HUES48 (cell line): ENCODE data around the gene OR10H4.
"Not testable (repeated sequence)": the region's sequence is repeated elsewhere in the genome, so short reads cannot be mapped to it uniquely, and the experiment has no call there.

ENCODE experiments used
- H3K27ac ChIP-seq: one replicate; pipeline ENCODE4 v1.7.0; 2013; ENCODE audit warnings: low read depth, low read length, inconsistent platforms
- H3K27me3 ChIP-seq: 2 replicates; pipeline ENCODE4 v1.6.1; 2013; ENCODE audit warnings: mild to moderate bottlenecking, low read length; ENCODE audit not compliant: control insufficient read depth, insufficient read depth
- H3K36me3 ChIP-seq: 2 replicates; pipeline ENCODE4 v1.6.1; 2013; ENCODE audit warnings: low read length; ENCODE audit not compliant: control insufficient read depth, insufficient read depth
- H3K4me1 ChIP-seq: 2 replicates; pipeline ENCODE4 v1.6.1; 2013; ENCODE audit warnings: mild to moderate bottlenecking, low read length; ENCODE audit not compliant: control insufficient read depth, insufficient read depth
- H3K4me3 ChIP-seq: 2 replicates; pipeline ENCODE4 v1.5.1; 2013; ENCODE audit warnings: mild to moderate bottlenecking, low read depth, low read length
- H3K9ac ChIP-seq: 2 replicates; pipeline ENCODE4 v1.6.1; 2013; ENCODE audit warnings: mild to moderate bottlenecking, low read depth, low read length, moderate library complexity
- H3K9me3 ChIP-seq: 2 replicates; pipeline ENCODE4 v1.6.1; 2013; ENCODE audit warnings: low read length; ENCODE audit not compliant: control insufficient read depth, insufficient read depth

OR10H4 gene

GRCh38 chr19:15944401-15944800 lies 4.4 kb upstream of the OR10H4 start:
- Histone ChIP-seq H3K36me3 (no peaks in the 10 kb centered on the region), H3K27me3 (no peaks in the 10 kb centered on the region), H3K9me3 (peaks cover 96% of the 10 kb centered on the region), H3K4me3 (no peak overlapping the region), H3K4me1 (no peaks in the 10 kb centered on the region), H3K27ac (no peak overlapping the region), H3K9ac (no peak overlapping the region)

DNA sequence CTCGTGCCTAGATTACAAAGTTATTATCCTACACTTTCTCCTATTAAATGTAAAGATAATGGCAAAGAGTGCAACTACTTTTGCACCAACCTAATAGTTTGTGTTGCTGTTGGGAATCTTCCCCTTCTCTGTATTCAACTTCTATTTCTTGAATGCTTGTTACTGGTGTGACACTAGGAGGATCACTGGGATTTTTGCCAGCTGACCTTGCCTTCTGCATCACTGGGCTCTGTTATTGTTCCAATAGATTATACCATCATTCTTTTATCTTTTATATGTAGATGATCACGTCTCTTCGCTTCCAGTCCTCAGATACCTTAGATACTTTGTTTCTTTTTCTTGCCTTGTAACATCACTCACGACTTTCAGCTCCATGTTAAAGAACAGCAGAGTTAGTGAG lies 3.5 kb upstream of the OR10H4 start:
- no peak overlapping the region for H3K4me3 ChIP-seq
- no peaks in the 10 kb centered on the region for H3K4me1 ChIP-seq
- peaks cover 96% of the 10 kb centered on the region for H3K9me3 ChIP-seq
- H3K27me3 ChIP-seq, result no peaks in the 10 kb centered on the region
- H3K36me3 ChIP-seq, result no peaks in the 10 kb centered on the region
- no peak overlapping the region for H3K27ac ChIP-seq
- H3K9ac ChIP-seq, result no peak overlapping the region

GRCh38 chr19:15954820-15955219 lies 6.0 kb downstream of the OR10H4 start:
- Histone ChIP-seq H3K9me3 (peaks cover 93% of the 10 kb centered on the region), H3K4me1 (no peaks in the 10 kb centered on the region)

GRCh38 chr19:15962319-15962718 lies 13.5 kb downstream of the OR10H4 start:
- Histone ChIP-seq H3K4me3 (no peak overlapping the region), H3K4me1 (no peaks in the 10 kb centered on the region), H3K9me3 (peaks cover 90% of the 10 kb centered on the region), H3K27me3 (no peaks in the 10 kb centered on the region), H3K36me3 (no peaks in the 10 kb centered on the region), H3K27ac (no peak overlapping the region), H3K9ac (no peak overlapping the region)

More at GRCh38 chr19:15954820-15955219, 6.0 kb downstream of the OR10H4 start:
- no peak overlapping the region for H3K9ac ChIP-seq
- H3K4me3 ChIP-seq, result no peak overlapping the region
- no peaks in the 10 kb centered on the region for H3K27me3 ChIP-seq
- no peaks in the 10 kb centered on the region for H3K36me3 ChIP-seq
- H3K27ac ChIP-seq, result no peak overlapping the region

GRCh38 chr19:15964231-15964630 lies 15.4 kb downstream of the OR10H4 start:
- Histone ChIP-seq H3K27ac (no peak overlapping the region), H3K36me3 (no peaks in the 10 kb centered on the region), H3K4me1 (no peaks in the 10 kb centered on the region), H3K9me3 (peaks cover 83% of the 10 kb centered on the region), H3K4me3 (no peak overlapping the region), H3K27me3 (no peaks in the 10 kb centered on the region), H3K9ac (no peak overlapping the region)

GRCh38 chr19:15971224-15971780 lies 22.5 kb downstream of the OR10H4 start:
- Histone ChIP-seq H3K4me3 (no peak overlapping the region), H3K36me3 (no peaks in the 10 kb centered on the region), H3K27ac (no peak overlapping the region), H3K27me3 (no peaks in the 10 kb centered on the region), H3K9ac (no peak overlapping the region), H3K4me1 (no peaks in the 10 kb centered on the region), H3K9me3 (peaks cover 73% of the 10 kb centered on the region)

DNA sequence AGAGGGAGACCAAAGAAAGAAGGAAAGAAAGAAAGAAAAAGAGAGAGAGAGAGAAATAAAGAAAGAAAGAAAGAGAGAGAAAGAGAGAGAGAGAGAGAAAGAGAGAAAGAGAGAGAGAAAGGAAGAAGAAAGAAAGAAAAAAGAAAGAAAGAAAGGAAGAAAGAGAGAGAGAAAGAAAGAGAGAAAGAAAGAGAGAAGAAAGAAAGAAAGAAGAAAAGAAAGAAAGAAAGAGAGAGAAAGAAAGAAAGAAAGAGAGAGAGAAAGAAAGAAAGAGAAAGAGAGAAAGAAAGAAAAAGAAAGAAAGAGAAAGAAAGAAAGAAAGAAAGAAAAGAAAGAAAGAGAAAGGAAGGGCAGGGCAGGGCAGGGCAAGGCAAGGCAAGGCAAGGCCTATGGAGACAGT lies 23.2 kb downstream of the OR10H4 start:
- not testable (repeated sequence) for H3K9ac ChIP-seq, H3K27ac ChIP-seq, H3K4me3 ChIP-seq, H3K36me3 ChIP-seq, H3K27me3 ChIP-seq, H3K4me1 ChIP-seq
- H3K9me3 ChIP-seq, result peaks cover 74% of the 10 kb centered on the region

GRCh38 chr19:15974856-15975255 lies 26.0 kb downstream of the OR10H4 start:
- no peaks in the 10 kb centered on the region for H3K36me3 ChIP-seq
- no peaks in the 10 kb centered on the region for H3K27me3 ChIP-seq
- H3K9ac ChIP-seq, result no peak overlapping the region
- H3K4me1 ChIP-seq, result no peaks in the 10 kb centered on the region
- no peak overlapping the region for H3K27ac ChIP-seq
- peaks cover 86% of the 10 kb centered on the region for H3K9me3 ChIP-seq
- H3K4me3 ChIP-seq, result no peak overlapping the region

DNA sequence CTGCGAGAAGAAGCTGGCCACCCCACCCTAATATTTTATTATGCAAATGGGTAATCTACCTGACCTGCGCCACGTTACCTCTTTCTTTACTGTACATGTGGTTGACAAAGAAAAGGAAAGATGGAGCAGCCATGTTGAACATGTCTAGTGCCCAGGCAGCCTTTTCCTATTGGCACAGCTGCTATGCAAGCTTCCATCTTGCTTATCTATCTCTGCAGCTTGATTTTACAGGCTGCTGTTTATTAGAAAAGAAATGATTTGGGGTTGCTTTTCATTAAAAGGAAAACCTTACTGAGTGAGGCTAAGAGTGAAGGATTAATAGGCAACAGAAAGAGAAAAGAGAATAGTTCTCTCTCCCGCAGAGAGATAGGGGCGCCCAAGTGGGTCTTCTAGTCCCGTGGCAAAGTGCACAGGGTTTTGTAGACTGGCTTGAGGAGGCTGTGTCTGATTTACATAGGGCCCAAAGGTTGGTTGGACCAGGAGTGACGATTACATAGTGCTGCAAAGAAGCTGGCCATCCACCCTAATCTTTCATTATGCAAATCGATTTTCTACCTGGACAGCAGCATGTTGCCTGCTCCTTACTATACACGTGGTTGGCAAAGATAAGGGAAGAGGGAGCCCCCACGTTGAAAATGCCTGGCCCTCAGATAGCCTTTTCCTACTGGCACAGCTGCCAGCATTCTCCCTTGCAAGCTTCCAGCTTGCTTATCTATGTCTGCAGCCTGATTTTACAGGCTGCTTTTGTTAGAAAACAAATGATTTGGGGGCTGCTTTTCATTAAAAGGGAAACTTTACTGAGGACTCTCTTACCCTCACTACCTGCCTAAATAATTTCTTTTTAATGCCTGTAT lies 28.3 kb downstream of the OR10H4 start:
- H3K9me3 ChIP-seq, result peaks cover 94% of the 10 kb centered on the region
- H3K9ac ChIP-seq, result no peak overlapping the region
- H3K36me3 ChIP-seq, result no peaks in the 10 kb centered on the region
- no peak overlapping the region for H3K4me3 ChIP-seq
- no peak overlapping the region for H3K27ac ChIP-seq
- no peaks in the 10 kb centered on the region for H3K4me1 ChIP-seq
- H3K27me3 ChIP-seq, result no peaks in the 10 kb centered on the region

DNA sequence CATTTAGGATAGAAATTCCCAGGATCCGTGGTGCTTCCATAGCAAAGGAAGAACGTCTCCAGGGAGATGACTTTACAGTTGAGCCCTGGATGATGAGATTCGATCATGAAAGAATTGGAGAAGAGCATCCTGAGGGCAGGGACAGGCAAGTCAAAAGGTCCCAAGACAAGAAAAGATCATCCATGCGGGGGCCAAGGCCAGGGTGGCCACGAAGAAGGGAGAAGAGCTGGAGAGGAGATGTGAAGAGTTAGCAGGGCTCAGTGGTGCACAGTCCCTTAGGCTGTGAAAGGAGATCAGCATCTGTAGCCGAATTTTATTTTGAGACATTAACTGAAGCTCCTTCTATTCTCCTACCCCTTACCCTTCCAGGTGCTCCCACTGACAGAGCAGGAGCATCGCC lies 28.9 kb downstream of the OR10H4 start:
- Histone ChIP-seq H3K27ac (no peak overlapping the region), H3K9ac (no peak overlapping the region), H3K36me3 (no peaks in the 10 kb centered on the region), H3K9me3 (peaks cover 95% of the 10 kb centered on the region), H3K27me3 (no peaks in the 10 kb centered on the region), H3K4me3 (no peak overlapping the region), H3K4me1 (no peaks in the 10 kb centered on the region)

GRCh38 chr19:15979293-15979692 lies 30.5 kb downstream of the OR10H4 start:
- Histone ChIP-seq H3K9ac (no peak overlapping the region), H3K36me3 (no peaks in the 10 kb centered on the region), H3K27me3 (no peaks in the 10 kb centered on the region), H3K9me3 (peaks cover 97% of the 10 kb centered on the region), H3K4me1 (no peaks in the 10 kb centered on the region), H3K4me3 (no peak overlapping the region), H3K27ac (no peak overlapping the region)
